Activated T-cell treated with anti-CD3 and anti-CD28 coated beads for 4 hours (primary cell): ENCODE data around the gene FCGR3A.
"Not testable (repeated sequence)": the region's sequence is repeated elsewhere in the genome, so short reads cannot be mapped to it uniquely, and the experiment has no call there.

Experiments used
- DNase-seq: peaks from one replicate; pipeline ENCODE4 v3.0.0-alpha.2; 2020

FCGR3A gene

GRCh38 chr1:161556143-161556542 lies 6.5 kb upstream of the FCGR3A start:
- DNase-seq: not testable (repeated sequence)

- not testable (repeated sequence) for DNase-seq
Observed at GRCh38 chr1:161554815-161555417, 5.3 kb upstream of the FCGR3A start.

- not testable (repeated sequence) for DNase-seq
Observed at GRCh38 chr1:161554340-161554739, 4.7 kb upstream of the FCGR3A start.

GRCh38 chr1:161553631-161554030 lies 4.0 kb upstream of the FCGR3A start:
- DNase-seq: not testable (repeated sequence)

- DNase-seq: not testable (repeated sequence)
Observed at GRCh38 chr1:161550942-161551341, 1.3 kb upstream of the FCGR3A start.

- not testable (repeated sequence) for DNase-seq
Observed at GRCh38 chr1:161548749-161549406, 740 bp downstream of the FCGR3A start.

- DNase-seq: not testable (repeated sequence)
Observed at GRCh38 chr1:161547995-161548741, 1.4 kb downstream of the FCGR3A start.

- not testable (repeated sequence) for DNase-seq
Observed at GRCh38 chr1:161545005-161545731, 4.5 kb downstream of the FCGR3A start.

GRCh38 chr1:161543125-161543524 lies 6.5 kb downstream of the FCGR3A start:
- not testable (repeated sequence) for DNase-seq

- DNase-seq: peak; percentile 46
Observed at GRCh38 chr1:161542091-161542559, 7.5 kb downstream of the FCGR3A start.

GRCh38 chr1:161540570-161540960 lies 9.1 kb downstream of the FCGR3A start:
- DNase-seq: not testable (repeated sequence)

- DNase-seq: peak; percentile 99
Observed at GRCh38 chr1:161539731-161540569, 9.7 kb downstream of the FCGR3A start.

GRCh38 chr1:161538925-161539479 lies 10.6 kb downstream of the FCGR3A start:
- not testable (repeated sequence) for DNase-seq

GRCh38 chr1:161537068-161537669 lies 12.4 kb downstream of the FCGR3A start:
- not testable (repeated sequence) for DNase-seq

- not testable (repeated sequence) for DNase-seq
Observed at GRCh38 chr1:161532644-161533567, 16.7 kb downstream of the FCGR3A start.

GRCh38 chr1:161531986-161532643 lies 17.5 kb downstream of the FCGR3A start:
- no peak for DNase-seq

GRCh38 chr1:161530671-161531641 lies 18.7 kb downstream of the FCGR3A start:
- peak; percentile 96 for DNase-seq

- DNase-seq: peak; percentile 77
Observed at GRCh38 chr1:161530158-161530557, 19.5 kb downstream of the FCGR3A start.
